B cell (primary cell): ENCODE results near the gene GP1BB. TPM values are rescaled to one million over a fixed set of nuclear protein-coding genes. Genes with fewer than 3 reads are reported as not detected.

Experiments used
- ATAC-seq: fragments of 200-7000 bp; cut with Tn5 transposase; one replicate; pipeline ENCODE4 v1.10.0; 2021; ENCODE audit warnings: low read depth, mild to moderate bottlenecking, moderate number of reproducible peaks, moderate library complexity
- CTCF ChIA-PET: fragments of 350-600 bp; sonication (Branson Sonifier 250); formaldehyde crosslinking; loops from one replicate; lab custom pipeline; 2021; ENCODE audit warnings: antibody characterized with exemption, inconsistent platforms; lab: Charles Lee
- POLR2A ChIA-PET: fragments of 350-600 bp; sonication (Branson Sonifier 250); formaldehyde crosslinking; loops from one replicate; lab custom pipeline; 2021; ENCODE audit warnings: antibody characterized with exemption; lab: Charles Lee
- DNase-seq: peaks from one replicate; pipeline ENCODE4 v3.0.0; 2013
- H2AFZ ChIP-seq: 2 replicates; pipeline ENCODE4 v1.6.1; 2012; ENCODE audit warnings: mild to moderate bottlenecking, low read depth, low read length; ENCODE audit not compliant: insufficient read depth, poor library complexity, severe bottlenecking
- H3K27ac ChIP-seq, 2 donors: 1 replicate in 1 of 2; 2 replicates in 1 of 2; pipeline ENCODE4 v1.5.1; 2012 to 2013; ENCODE audit warnings: low read length in 2 of 2, mild to moderate bottlenecking in 2 of 2, moderate library complexity in 1 of 2
- H3K27me3 ChIP-seq, 4 experiments: fragments of 200-600 bp in 1 of 4; sonication (generic) in 1 of 4; replicated peaks in 1 of 4; 1 replicate in 2 of 4; 2 replicates in 2 of 4; pipeline versions ENCODE4 v1.6.1 to v1.7.0; 2013 to 2016; ENCODE audit warnings: low read length in 3 of 4, mild to moderate bottlenecking in 2 of 4, mixed read lengths in 1 of 4, moderate library complexity in 1 of 4; ENCODE audit not compliant: insufficient read depth in 4 of 4, control insufficient read depth in 3 of 4; ENCODE audit errors: control extremely low read depth in 1 of 4
- H3K36me3 ChIP-seq, 2 experiments: replicated peaks in 1 of 2; 1 replicate in 1 of 2; 2 replicates in 1 of 2; pipeline versions ENCODE4 v1.6.1 to v1.7.1; 2013; ENCODE audit warnings: low read length in 1 of 2; ENCODE audit not compliant: insufficient read depth in 2 of 2, control insufficient read depth in 1 of 2; ENCODE audit errors: control extremely low read depth in 1 of 2, extremely low read depth in 1 of 2
- H3K4me1 ChIP-seq, 2 donors: fragments of 200-600 bp in 1 of 2; sonication (generic) in 1 of 2; 1 replicate in 1 of 2; 2 replicates in 1 of 2; pipeline versions ENCODE4 v1.5.1 to v1.6.1; 2013 to 2017; ENCODE audit warnings: low read length in 2 of 2; ENCODE audit not compliant: control insufficient read depth in 2 of 2, insufficient read depth in 2 of 2
- H3K4me2 ChIP-seq: replicated peaks from 2 replicates; pipeline ENCODE3; 2012; ENCODE audit warnings: mild to moderate bottlenecking, low read depth, low read length; ENCODE audit not compliant: poor library complexity, severe bottlenecking
- H3K4me3 ChIP-seq, 5 experiments: fragments of 200-600 bp in 1 of 5; sonication (generic) in 1 of 5; 1 replicate in 3 of 5; 2 replicates in 2 of 5; pipeline versions ENCODE4 v1.5.1 to v1.7.0; 2011 to 2016; ENCODE audit warnings: low read length in 4 of 5, mild to moderate bottlenecking in 4 of 5, low read depth in 2 of 5, control low read depth in 1 of 5, moderate library complexity in 1 of 5; ENCODE audit not compliant: insufficient read depth in 1 of 5; ENCODE audit errors: control extremely low read depth in 1 of 5, extremely low read depth in 1 of 5
- H3K79me2 ChIP-seq: fragments of 200-600 bp; sonication (generic); one replicate; pipeline ENCODE4 v1.6.0; 2016; ENCODE audit warnings: low read length; ENCODE audit not compliant: control insufficient read depth, insufficient read depth
- H3K9ac ChIP-seq: fragments of 200-600 bp; sonication (generic); 2 replicates; pipeline ENCODE4 v1.6.1; 2017; ENCODE audit warnings: mild to moderate bottlenecking, low read length, moderate library complexity
- H3K9me3 ChIP-seq, 3 donors: one replicate each; pipeline versions ENCODE4 v1.6.1 to v1.7.1; 2013; ENCODE audit warnings: low read length in 2 of 3; ENCODE audit not compliant: control insufficient read depth in 2 of 3, insufficient read depth in 1 of 3; ENCODE audit errors: control extremely low read depth in 1 of 3
- H4K20me1 ChIP-seq: 2 replicates; pipeline ENCODE4 v1.6.0; 2012; ENCODE audit warnings: mild to moderate bottlenecking, low read length; ENCODE audit not compliant: insufficient read depth, control insufficient read depth, poor library complexity, severe bottlenecking
- H3K27ac Mint-ChIP-seq: one replicate; pipeline ENCODE4 v1.8.0; 2021; ENCODE audit warnings: mixed read lengths
- H3K27me3 Mint-ChIP-seq: one replicate; pipeline ENCODE4 v1.8.0; 2021; ENCODE audit warnings: mixed read lengths
- H3K4me1 Mint-ChIP-seq: one replicate; pipeline ENCODE4 v1.8.0; 2021; ENCODE audit warnings: mixed read lengths
- H3K4me3 Mint-ChIP-seq: one replicate; pipeline ENCODE4 v1.8.0; 2021; ENCODE audit warnings: mixed read lengths
- H3K9me3 Mint-ChIP-seq: one replicate; pipeline ENCODE4 v1.8.0; 2022; ENCODE audit warnings: mixed read lengths; ENCODE audit not compliant: insufficient read depth
- EZH2 ChIP-seq: IDR thresholded peaks from 2 replicates; pipeline ENCODE4 v1.6.1; 2012; ENCODE audit warnings: borderline replicate concordance, low read depth, mild to moderate bottlenecking, moderate library complexity, low read length; ENCODE audit not compliant: insufficient read depth, poor library complexity, severe bottlenecking
- WGBS: methylation state at CpG from one replicate; pipeline ENCODE4 v1.1.5; 2013; ENCODE audit warnings: missing lambda C conversion rate; ENCODE audit not compliant: insufficient coverage; 5-methylcytosine and 5-hydroxymethylcytosine counted together
- intact Hi-C: fragments of 100-400 bp; cut with micrococcal nuclease; formaldehyde crosslinking; loops from one replicate; pipeline ENCODE4 v1.10.0; 2022
- polyA plus RNA-seq: library from polyadenylated mRNA; depleted of rRNA; stranded (reverse); fragments of >200 nt; gene quantifications from 2 replicates; pipeline ENCODE4 v1.2.3, GENCODE V29; 2012
- total RNA-seq, 2 donors: library from RNA; stranded (reverse); fragments of 120-200 nt in 1 of 2; gene quantifications; 1 replicate in 1 of 2; 2 replicates in 1 of 2; pipeline versions ENCODE4 v1.2.3 to v1.2.4, GENCODE V29; 2013 to 2022
- TF ChIP-seq, protein P1 (sequence below): fragments of 200-600 bp; IDR thresholded peaks from one replicate; pipeline ENCODE4 v1.8.0; 2022; ENCODE audit warnings: antibody characterized with exemption, mild to moderate bottlenecking

The GP1BB gene
- total and polyA plus RNA-seq, 2 donors (not counting 1 experiment from before 2014, with no cell fraction given): 0.31 TPM; not detected in 1

DNA sequence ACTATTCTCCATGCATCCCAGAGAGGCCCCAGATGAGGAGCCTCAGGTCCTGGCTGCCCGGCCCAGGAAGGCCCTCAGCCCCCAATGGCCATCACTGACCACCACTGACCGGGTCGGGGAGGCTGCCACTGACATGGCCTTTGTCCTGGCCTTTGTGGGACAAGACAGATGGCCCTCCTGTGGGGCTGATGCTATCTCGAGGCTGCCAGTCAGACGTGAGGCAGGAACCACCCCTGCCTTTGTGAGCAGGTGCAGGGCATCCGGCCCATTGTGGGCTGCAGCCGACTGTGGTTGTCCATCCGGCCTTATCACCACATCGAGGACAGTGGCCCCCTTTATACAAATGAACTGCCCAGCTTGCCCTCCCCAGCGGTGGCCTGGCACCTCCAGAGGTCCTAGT lies 5.5 kb downstream of the GP1BB start:
- CTCF ChIA-PET: interaction anchor here (2.4 to 6.6 kb wide), 3 partner anchors 183 to 219 kb away, joined by 15 to 210 read pairs (median 23); no protein-coding TSS in a partner anchor
- intact Hi-C loops: no loop called here
- peaks cover 9 to 12% of the 10 kb centered on the region in 2 donors for H3K4me1 ChIP-seq
- Mint-ChIP-seq H3K4me1 (peaks cover 9% of the 10 kb centered on the region), H3K4me3 (no peak overlapping the region), H3K9me3 (no peaks in the 10 kb centered on the region), H3K27me3 (peaks cover 15% of the 10 kb centered on the region), H3K27ac (no peak overlapping the region)
- H3K4me3 ChIP-seq: no peak overlapping the region
- ATAC-seq (no peak), DNase-seq (no peak)
- H3K79me2 ChIP-seq: no peaks in the 10 kb centered on the region
- H2AFZ ChIP-seq: no peak overlapping the region
- no peaks in the 10 kb centered on the region for H4K20me1 ChIP-seq
- no peaks in the 10 kb centered on the region for H3K9me3 ChIP-seq
- H3K27ac ChIP-seq: no peak overlapping the region
- no peak overlapping the region for H3K9ac ChIP-seq
- POLR2A ChIA-PET: no interaction called here
- H3K36me3 ChIP-seq: no peaks in the 10 kb centered on the region
- H3K4me2 ChIP-seq: no peak overlapping the region
- TF ChIP-seq, protein P1, sequence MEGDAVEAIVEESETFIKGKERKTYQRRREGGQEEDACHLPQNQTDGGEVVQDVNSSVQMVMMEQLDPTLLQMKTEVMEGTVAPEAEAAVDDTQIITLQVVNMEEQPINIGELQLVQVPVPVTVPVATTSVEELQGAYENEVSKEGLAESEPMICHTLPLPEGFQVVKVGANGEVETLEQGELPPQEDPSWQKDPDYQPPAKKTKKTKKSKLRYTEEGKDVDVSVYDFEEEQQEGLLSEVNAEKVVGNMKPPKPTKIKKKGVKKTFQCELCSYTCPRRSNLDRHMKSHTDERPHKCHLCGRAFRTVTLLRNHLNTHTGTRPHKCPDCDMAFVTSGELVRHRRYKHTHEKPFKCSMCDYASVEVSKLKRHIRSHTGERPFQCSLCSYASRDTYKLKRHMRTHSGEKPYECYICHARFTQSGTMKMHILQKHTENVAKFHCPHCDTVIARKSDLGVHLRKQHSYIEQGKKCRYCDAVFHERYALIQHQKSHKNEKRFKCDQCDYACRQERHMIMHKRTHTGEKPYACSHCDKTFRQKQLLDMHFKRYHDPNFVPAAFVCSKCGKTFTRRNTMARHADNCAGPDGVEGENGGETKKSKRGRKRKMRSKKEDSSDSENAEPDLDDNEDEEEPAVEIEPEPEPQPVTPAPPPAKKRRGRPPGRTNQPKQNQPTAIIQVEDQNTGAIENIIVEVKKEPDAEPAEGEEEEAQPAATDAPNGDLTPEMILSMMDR: no peak
- no peak for TF ChIP-seq EZH2
- peaks cover 0 to 19% (median 3%) of the 10 kb centered on the region in 4 experiments for H3K27me3 ChIP-seq
- WGBS: 69% methylated on average over 8 of the region's 10 CpGs

DNA sequence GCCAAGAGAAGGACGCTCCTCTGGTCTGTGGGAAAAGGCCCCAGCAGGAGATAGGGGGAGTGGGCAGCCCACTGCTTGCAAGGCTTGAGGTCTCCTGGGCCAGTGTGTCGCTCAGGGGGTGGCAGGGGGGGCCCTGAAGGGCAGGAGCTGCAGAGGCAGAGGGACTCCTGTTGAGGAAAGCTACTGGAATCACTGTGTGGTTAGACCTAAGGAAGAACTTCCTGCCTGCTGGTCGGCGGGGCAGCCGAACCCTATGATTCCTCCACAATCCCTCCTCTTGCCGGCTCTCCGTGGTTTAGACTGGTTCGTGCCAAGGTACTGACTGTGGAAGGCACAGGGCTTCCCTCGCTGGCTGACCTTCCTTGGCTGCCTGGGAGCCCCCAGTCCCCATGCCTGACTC lies 6.2 kb downstream of the GP1BB start:
- Histone ChIP-seq H2AFZ (no peak overlapping the region), H4K20me1 (no peaks in the 10 kb centered on the region), H3K27ac (no peak overlapping the region), H3K4me1 (peaks cover 9% of the 10 kb centered on the region in 2 donors), H3K9ac (no peak overlapping the region), H3K36me3 (no peaks in the 10 kb centered on the region), H3K4me2 (no peak overlapping the region), H3K79me2 (no peaks in the 10 kb centered on the region), H3K27me3 (peaks cover 0 to 17% (median 3%) of the 10 kb centered on the region in 4 experiments), H3K4me3 (no peak overlapping the region), H3K9me3 (no peaks in the 10 kb centered on the region)
- POLR2A ChIA-PET: no interaction called here
- TF ChIP-seq, protein P1: no peak
- no peak for TF ChIP-seq EZH2
- Mint-ChIP-seq H3K27me3 (peaks cover 14% of the 10 kb centered on the region), H3K4me1 (peaks cover 7% of the 10 kb centered on the region), H3K27ac (no peak overlapping the region), H3K9me3 (no peaks in the 10 kb centered on the region), H3K4me3 (no peak overlapping the region)
- intact Hi-C loops: no loop called here
- CTCF ChIA-PET: interaction anchor here (1.0 to 6.6 kb wide), 12 partner anchors 18 to 224 kb away, joined by 3 to 210 read pairs (median 9); no protein-coding TSS in a partner anchor
- DNase-seq (no peak), ATAC-seq (no peak)
- 77% methylated on average over 9 of the region's 9 CpGs for WGBS
